Caco-2 (cell line): ENCODE measurements around the gene TYMP. TPM values are rescaled to one million over a fixed set of nuclear protein-coding genes. Genes with fewer than 3 reads are reported as not detected.
A peak's percentile ranks its signal among the peaks of the same experiment; 100 is the strongest.

Experiments
- BruUV-seq: library from RNA; stranded (reverse); fragments of 400-500 nt; replicated peaks from 2 replicates; lab custom pipeline; 2021; lab: Mats Ljungman, UMichigan
- CTCF ChIA-PET: fragments of 300-600 bp; sonication (Branson Sonifier 250); formaldehyde crosslinking; loops from one replicate; lab custom pipeline; 2022; ENCODE audit warnings: antibody characterized with exemption; lab: Charles Lee
- POLR2A ChIA-PET: fragments of 300-600 bp; sonication (Branson Sonifier 250); formaldehyde crosslinking; loops from one replicate; lab custom pipeline; 2022; ENCODE audit warnings: antibody characterized with exemption; lab: Charles Lee
- DNase-seq, 2 experiments: peaks; one replicate each; pipeline versions ENCODE4 v3.0.0 to v3.0.0-alpha.2; 2020 to 2022
- H3K27me3 ChIP-seq: replicated peaks from 2 replicates; pipeline ENCODE4 v1.6.0; 2011; ENCODE audit warnings: low read length; ENCODE audit not compliant: control insufficient read depth, insufficient read depth
- H3K36me3 ChIP-seq: 2 replicates; pipeline ENCODE4 v1.5.1; 2011; ENCODE audit warnings: low read length; ENCODE audit not compliant: control insufficient read depth, insufficient read depth
- H3K4me1 ChIP-seq: fragments of 250-450 bp; sonication (Bioruptor Pico); 2 replicates; pipeline ENCODE4 v1.5.1; 2020; ENCODE audit warnings: mild to moderate bottlenecking
- H3K4me3 ChIP-seq: 2 replicates; pipeline ENCODE4 v1.5.1; 2011; ENCODE audit warnings: low read depth, mild to moderate bottlenecking, control low read depth, low read length
- H3K9me3 ChIP-seq: fragments of 250-450 bp; sonication (Bioruptor Pico); 2 replicates; pipeline ENCODE4 v1.5.1; 2020; ENCODE audit warnings: mild to moderate bottlenecking, moderate library complexity
- H3K27ac Mint-ChIP-seq: one replicate; pipeline ENCODE4 v1.8.0; 2022; ENCODE audit warnings: mixed read lengths; ENCODE audit not compliant: unreplicated experiment
- H3K27me3 Mint-ChIP-seq: one replicate; pipeline ENCODE4 v1.8.0; 2022; ENCODE audit warnings: mixed read lengths; ENCODE audit not compliant: insufficient read depth, unreplicated experiment
- H3K36me3 Mint-ChIP-seq: one replicate; pipeline ENCODE4 v1.8.0; 2022; ENCODE audit warnings: mild to moderate bottlenecking, mixed read lengths; ENCODE audit not compliant: insufficient read depth, unreplicated experiment
- H3K4me1 Mint-ChIP-seq: one replicate; pipeline ENCODE4 v1.8.0; 2022; ENCODE audit warnings: low read depth, mixed read lengths; ENCODE audit not compliant: unreplicated experiment
- H3K4me3 Mint-ChIP-seq: one replicate; pipeline ENCODE4 v1.8.0; 2022; ENCODE audit warnings: mild to moderate bottlenecking, moderate library complexity, mixed read lengths; ENCODE audit not compliant: unreplicated experiment
- H3K9me3 Mint-ChIP-seq: one replicate; pipeline ENCODE4 v1.8.0; 2022; ENCODE audit warnings: mixed read lengths; ENCODE audit not compliant: unreplicated experiment
- intact Hi-C: fragments of 100-400 bp; cut with micrococcal nuclease; formaldehyde crosslinking; loops from one replicate; pipeline ENCODE4 v1.10.0; 2022; ENCODE audit not compliant: unreplicated experiment
- total RNA-seq: library from RNA; stranded (reverse); gene quantifications from 2 replicates; pipeline ENCODE4 v1.2.3, GENCODE V29; 2022
- TF ChIP-seq, protein P1 (sequence below), 2 experiments: fragments of 200-600 bp in 1 of 2; IDR thresholded peaks; 1 replicate in 1 of 2; 2 replicates in 1 of 2; pipeline versions ENCODE4 v1.5.1 to v1.8.0; 2011 to 2022; ENCODE audit warnings: antibody characterized with exemption in 1 of 2, control low read depth in 1 of 2, inconsistent platforms in 1 of 2, low read depth in 1 of 2, low read length in 1 of 2, mild to moderate bottlenecking in 1 of 2, moderate library complexity in 1 of 2; ENCODE audit not compliant: insufficient read depth in 1 of 2, severe bottlenecking in 1 of 2, unreplicated experiment in 1 of 2

Gene TYMP
- total RNA-seq, 1 experiment from 2014 or later = 3.9 TPM

DNA sequence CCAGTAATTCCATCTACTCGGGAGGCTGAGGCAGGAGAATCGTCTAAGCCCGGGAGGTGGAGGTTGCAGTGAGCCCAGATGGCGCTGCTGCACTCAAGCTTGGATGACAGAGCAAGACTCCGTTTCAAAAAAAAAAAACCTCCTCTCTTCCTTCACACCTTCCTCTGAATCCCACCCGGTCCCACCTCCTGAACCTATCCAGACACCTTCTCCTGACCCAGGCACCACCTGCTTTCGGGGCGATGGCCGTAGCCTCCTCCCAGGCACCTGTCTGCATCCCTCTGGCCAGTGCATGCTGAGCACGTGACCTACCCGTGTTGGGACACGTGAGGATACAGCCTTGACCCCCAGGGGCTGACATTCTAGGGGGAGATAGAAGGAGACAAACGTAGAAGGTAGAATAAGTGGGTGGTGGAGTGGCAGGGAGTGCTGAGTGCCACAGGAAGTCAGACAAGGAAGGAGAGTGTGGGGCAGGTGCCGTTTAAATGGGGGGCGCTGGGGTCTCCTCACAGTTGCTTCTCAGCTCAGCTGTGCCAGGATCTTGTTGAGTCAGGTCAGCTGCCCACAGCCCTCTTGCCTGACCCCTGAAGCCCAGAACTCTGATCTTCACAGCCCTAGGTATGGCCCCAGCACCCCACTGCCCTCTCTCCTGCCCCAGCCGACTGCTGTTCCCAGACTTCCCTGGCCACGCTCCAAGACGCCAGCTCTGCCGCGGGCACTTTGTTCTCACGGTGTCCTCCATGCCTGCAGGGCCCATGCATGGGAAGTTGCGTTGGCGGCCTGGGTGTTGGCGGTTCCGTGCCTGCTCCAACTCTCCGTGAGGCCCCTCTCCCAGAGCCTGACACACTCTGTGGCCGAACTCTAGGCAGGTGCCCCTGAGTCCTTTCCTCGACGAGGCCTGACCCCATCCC lies 44.3 kb downstream of the TYMP start:
- H3K4me1 Mint-ChIP-seq = peaks cover 14% of the 10 kb centered on the region
- peak overlapping the region; percentile 66 for H3K27ac Mint-ChIP-seq
- no peak overlapping the region for H3K4me3 Mint-ChIP-seq
- DNase-seq = no peak
- no peaks in the 10 kb centered on the region for H3K9me3 Mint-ChIP-seq
- intact Hi-C loops = loop anchor here (2.0 kb wide), 1 partner anchor 13 kb away; no protein-coding TSS in a partner anchor
- peaks cover 15% of the 10 kb centered on the region for H3K4me1 ChIP-seq
- no peaks in the 10 kb centered on the region for H3K27me3 Mint-ChIP-seq
- no peaks in the 10 kb centered on the region for H3K9me3 ChIP-seq
- ChIA-PET CTCF (no interaction called here), POLR2A (no interaction called here)
- H3K27me3 ChIP-seq = no peaks in the 10 kb centered on the region
- TF ChIP-seq, protein P1, sequence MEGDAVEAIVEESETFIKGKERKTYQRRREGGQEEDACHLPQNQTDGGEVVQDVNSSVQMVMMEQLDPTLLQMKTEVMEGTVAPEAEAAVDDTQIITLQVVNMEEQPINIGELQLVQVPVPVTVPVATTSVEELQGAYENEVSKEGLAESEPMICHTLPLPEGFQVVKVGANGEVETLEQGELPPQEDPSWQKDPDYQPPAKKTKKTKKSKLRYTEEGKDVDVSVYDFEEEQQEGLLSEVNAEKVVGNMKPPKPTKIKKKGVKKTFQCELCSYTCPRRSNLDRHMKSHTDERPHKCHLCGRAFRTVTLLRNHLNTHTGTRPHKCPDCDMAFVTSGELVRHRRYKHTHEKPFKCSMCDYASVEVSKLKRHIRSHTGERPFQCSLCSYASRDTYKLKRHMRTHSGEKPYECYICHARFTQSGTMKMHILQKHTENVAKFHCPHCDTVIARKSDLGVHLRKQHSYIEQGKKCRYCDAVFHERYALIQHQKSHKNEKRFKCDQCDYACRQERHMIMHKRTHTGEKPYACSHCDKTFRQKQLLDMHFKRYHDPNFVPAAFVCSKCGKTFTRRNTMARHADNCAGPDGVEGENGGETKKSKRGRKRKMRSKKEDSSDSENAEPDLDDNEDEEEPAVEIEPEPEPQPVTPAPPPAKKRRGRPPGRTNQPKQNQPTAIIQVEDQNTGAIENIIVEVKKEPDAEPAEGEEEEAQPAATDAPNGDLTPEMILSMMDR (IDR thresholded peaks at IDR 0.05; ENCODE audit: insufficient read depth in 1 of 2, low read depth in 1 of 2, low read length in 1 of 2, severe bottlenecking in 1 of 2, unreplicated experiment in 1 of 2) = no peak
- no peak overlapping the region for H3K4me3 ChIP-seq
- BruUV-seq = TSS peak; percentile 21
- peaks cover 22% of the 10 kb centered on the region for H3K36me3 Mint-ChIP-seq
- no peaks in the 10 kb centered on the region for H3K36me3 ChIP-seq

DNA sequence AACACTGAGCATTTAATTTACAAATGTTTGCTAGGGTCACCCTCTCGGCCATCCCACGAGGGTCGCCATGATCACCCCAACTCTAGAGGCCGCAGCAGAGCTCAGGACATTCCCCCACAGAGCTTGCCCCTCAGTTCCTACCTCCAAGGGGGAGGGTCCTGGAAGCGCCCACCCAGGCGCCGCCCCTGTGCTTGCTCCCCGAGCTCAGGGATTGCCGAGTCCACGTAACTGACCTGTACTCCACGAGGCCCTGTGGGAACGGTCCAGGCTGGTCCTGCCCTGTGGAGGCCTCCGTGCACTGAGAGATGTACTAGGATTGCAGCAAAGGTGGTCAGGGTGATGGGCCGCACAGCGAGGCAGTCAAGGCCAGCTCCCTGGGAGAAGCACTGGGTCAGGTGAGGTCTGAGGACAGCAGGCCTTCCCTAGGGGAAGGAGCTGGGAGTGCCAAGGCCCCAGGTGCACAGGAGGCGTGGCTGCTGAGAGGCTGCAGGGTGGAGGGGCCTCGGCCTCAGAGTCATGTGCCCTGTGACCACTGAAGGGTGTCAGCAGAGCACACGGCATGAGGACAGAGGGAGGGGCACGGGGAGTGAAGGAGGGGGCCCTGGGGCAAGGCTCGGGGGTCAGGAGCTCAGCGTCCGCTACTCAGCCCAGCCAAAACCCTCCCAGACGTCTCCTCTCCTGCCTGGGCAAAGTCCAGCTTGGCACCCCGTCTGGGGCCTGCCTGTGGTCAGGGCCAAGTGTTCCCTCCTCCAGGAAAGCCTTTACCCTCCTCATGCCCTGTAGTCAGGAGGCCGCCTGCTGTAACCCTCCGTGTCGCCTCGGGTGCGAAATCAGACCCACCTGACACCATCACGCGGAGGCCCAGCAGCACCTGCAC lies 45.6 kb downstream of the TYMP start:
- Mint-ChIP-seq H3K36me3 (peaks cover 22% of the 10 kb centered on the region), H3K27ac (no peak overlapping the region), H3K4me1 (peaks cover 14% of the 10 kb centered on the region), H3K9me3 (no peaks in the 10 kb centered on the region), H3K27me3 (no peaks in the 10 kb centered on the region), H3K4me3 (no peak overlapping the region)
- TF ChIP-seq, protein P1 (IDR thresholded peaks at IDR 0.05; ENCODE audit: insufficient read depth in 1 of 2, low read depth in 1 of 2, low read length in 1 of 2, severe bottlenecking in 1 of 2, unreplicated experiment in 1 of 2) = no peak
- H3K36me3 ChIP-seq = no peaks in the 10 kb centered on the region
- intact Hi-C loops = loop anchor here (2.0 kb wide), 1 partner anchor 15 kb away; no protein-coding TSS in a partner anchor
- ChIA-PET POLR2A (interaction anchor here (0.8 kb wide), 1 partner anchor 41 kb away, joined by 8 read pairs; the partner anchor contains the start of gene SCO2), CTCF (no interaction called here)
- no peaks in the 10 kb centered on the region for H3K9me3 ChIP-seq
- peak in 1 of 2 experiments; percentile 32 for DNase-seq
- peaks cover 15% of the 10 kb centered on the region for H3K4me1 ChIP-seq
- H3K4me3 ChIP-seq = no peak overlapping the region
- no peaks in the 10 kb centered on the region for H3K27me3 ChIP-seq
- BruUV-seq = no TSS peak

DNA sequence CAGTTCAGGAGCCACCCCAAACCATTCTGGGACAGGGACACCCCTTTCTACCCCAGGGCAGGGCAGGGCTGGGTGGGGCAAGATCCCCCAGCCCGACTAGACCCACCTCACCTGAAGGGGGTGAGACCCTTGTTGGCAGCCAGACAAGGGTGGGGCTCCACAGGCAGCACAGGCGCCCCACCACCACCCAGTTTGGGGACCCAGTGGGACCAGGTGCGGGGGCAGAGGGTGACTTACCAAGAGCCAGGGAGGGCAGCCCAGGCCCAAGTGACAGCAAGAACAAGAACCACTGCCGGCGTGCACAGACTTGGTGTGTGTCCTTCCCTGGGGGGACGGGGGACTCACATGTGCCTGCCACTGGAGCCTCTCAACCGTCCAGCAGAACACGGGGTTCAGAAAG lies 46.3 kb downstream of the TYMP start:
- Mint-ChIP-seq H3K4me1 (peaks cover 14% of the 10 kb centered on the region), H3K9me3 (no peaks in the 10 kb centered on the region), H3K36me3 (peaks cover 22% of the 10 kb centered on the region), H3K4me3 (no peak overlapping the region), H3K27me3 (no peaks in the 10 kb centered on the region), H3K27ac (no peak overlapping the region)
- ChIA-PET CTCF (no interaction called here), POLR2A (interaction anchor here (0.8 kb wide), 1 partner anchor 42 kb away, joined by 8 read pairs; the partner anchor contains the start of gene SCO2)
- no peak for DNase-seq
- Histone ChIP-seq H3K4me3 (no peak overlapping the region), H3K27me3 (no peaks in the 10 kb centered on the region), H3K4me1 (peaks cover 15% of the 10 kb centered on the region), H3K36me3 (no peaks in the 10 kb centered on the region), H3K9me3 (no peaks in the 10 kb centered on the region)
- no TSS peak for BruUV-seq
- TF ChIP-seq, protein P1 (IDR thresholded peaks at IDR 0.05; ENCODE audit: insufficient read depth in 1 of 2, low read depth in 1 of 2, low read length in 1 of 2, severe bottlenecking in 1 of 2, unreplicated experiment in 1 of 2) = no peak
- intact Hi-C loops = no loop called here
